ENCODE data around the gene FAM217A.

FAM217A gene

GRCh38 chr6:4020822-4021132 is 58.2 kb downstream of the FAM217A start:
- no peak for TF ChIP-seq CTCF (conservative IDR thresholded peaks at IDR 0.05)
- peak overlapping the region; percentile 91 for H3K27ac ChIP-seq

- peak overlapping the region; percentile 96 for H3K27ac ChIP-seq
- no peak for TF ChIP-seq CTCF (conservative IDR thresholded peaks at IDR 0.05)
Measured at GRCh38 chr6:4018924-4019236, 60.1 kb downstream of the FAM217A start.
